Neural cell (in vitro differentiated cells): ENCODE measurements around the gene MYO15A.

Experiments
- CTCF ChIP-seq: fragments of 450-650 bp; IDR thresholded peaks from 2 replicates; pipeline ENCODE4 v1.5.1; 2014; ENCODE audit warnings: antibody characterized with exemption, mild to moderate bottlenecking, moderate library complexity; ENCODE audit not compliant: poor library complexity, severe bottlenecking
- EZH2 ChIP-seq: fragments of 200-600, 300-800 bp; shearing (Covaris generic), sonication (generic); IDR thresholded peaks from 2 replicates; pipeline ENCODE4 v1.6.1; 2014; ENCODE audit warnings: antibody characterized with exemption, low read length, borderline replicate concordance, mild to moderate bottlenecking; ENCODE audit not compliant: insufficient read depth, poor library complexity, severe bottlenecking
- SMC3 ChIP-seq: fragments of 450-650 bp; conservative IDR thresholded peaks from 2 replicates; pipeline ENCODE4 v1.6.1; 2014; ENCODE audit warnings: antibody characterized with exemption, mild to moderate bottlenecking, moderate library complexity; ENCODE audit not compliant: poor library complexity
- TAF1 ChIP-seq: IDR thresholded peaks from 2 replicates; pipeline ENCODE4 v1.6.1; 2012; ENCODE audit warnings: low read depth
- TF ChIP-seq, protein P1 (sequence below): IDR thresholded peaks from 2 replicates; pipeline ENCODE4 v1.6.1; 2012; ENCODE audit warnings: borderline replicate concordance

DNA sequence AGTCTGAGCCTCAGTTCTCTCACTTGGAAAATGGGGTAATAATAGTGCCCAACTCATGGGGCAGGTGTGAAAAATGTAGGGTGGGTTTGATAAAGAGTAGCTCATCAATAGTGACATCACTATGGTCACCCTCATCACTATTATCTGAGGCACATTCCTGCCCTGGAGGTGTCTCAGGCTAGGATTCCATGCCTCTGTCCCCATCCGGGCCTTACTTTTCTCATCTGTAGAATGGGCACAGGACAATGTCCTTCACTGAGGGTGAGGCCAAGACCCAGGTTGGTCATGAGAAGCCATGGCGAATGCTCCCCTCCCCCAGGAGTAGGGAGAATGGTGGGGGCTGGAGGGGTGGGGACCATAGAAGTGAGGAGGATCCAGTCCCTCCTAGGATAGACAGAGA lies 30.5 kb downstream of the MYO15A start:
- TF ChIP-seq TAF1 (no peak), CTCF (no peak), SMC3 (no peak), EZH2 (no peak)
- TF ChIP-seq, protein P1, sequence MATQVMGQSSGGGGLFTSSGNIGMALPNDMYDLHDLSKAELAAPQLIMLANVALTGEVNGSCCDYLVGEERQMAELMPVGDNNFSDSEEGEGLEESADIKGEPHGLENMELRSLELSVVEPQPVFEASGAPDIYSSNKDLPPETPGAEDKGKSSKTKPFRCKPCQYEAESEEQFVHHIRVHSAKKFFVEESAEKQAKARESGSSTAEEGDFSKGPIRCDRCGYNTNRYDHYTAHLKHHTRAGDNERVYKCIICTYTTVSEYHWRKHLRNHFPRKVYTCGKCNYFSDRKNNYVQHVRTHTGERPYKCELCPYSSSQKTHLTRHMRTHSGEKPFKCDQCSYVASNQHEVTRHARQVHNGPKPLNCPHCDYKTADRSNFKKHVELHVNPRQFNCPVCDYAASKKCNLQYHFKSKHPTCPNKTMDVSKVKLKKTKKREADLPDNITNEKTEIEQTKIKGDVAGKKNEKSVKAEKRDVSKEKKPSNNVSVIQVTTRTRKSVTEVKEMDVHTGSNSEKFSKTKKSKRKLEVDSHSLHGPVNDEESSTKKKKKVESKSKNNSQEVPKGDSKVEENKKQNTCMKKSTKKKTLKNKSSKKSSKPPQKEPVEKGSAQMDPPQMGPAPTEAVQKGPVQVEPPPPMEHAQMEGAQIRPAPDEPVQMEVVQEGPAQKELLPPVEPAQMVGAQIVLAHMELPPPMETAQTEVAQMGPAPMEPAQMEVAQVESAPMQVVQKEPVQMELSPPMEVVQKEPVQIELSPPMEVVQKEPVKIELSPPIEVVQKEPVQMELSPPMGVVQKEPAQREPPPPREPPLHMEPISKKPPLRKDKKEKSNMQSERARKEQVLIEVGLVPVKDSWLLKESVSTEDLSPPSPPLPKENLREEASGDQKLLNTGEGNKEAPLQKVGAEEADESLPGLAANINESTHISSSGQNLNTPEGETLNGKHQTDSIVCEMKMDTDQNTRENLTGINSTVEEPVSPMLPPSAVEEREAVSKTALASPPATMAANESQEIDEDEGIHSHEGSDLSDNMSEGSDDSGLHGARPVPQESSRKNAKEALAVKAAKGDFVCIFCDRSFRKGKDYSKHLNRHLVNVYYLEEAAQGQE: no peak
